Activated T-helper 1 cell treated with anti-CD3 and anti-CD28 coated beads, Interleukin-2, amount 50 U/mL, for 16 hours (primary cell): ENCODE results near the gene ZNF488.
"Not testable (repeated sequence)": the region's sequence is repeated elsewhere in the genome, so short reads cannot be mapped to it uniquely, and the experiment has no call there.

Experiments used
- DNase-seq, 2 donors: peaks; one replicate each; pipeline ENCODE4 v3.0.0-alpha.2; 2020; ENCODE audit warnings: low read depth in 1 of 2, low spot score in 1 of 2

The ZNF488 gene

DNA sequence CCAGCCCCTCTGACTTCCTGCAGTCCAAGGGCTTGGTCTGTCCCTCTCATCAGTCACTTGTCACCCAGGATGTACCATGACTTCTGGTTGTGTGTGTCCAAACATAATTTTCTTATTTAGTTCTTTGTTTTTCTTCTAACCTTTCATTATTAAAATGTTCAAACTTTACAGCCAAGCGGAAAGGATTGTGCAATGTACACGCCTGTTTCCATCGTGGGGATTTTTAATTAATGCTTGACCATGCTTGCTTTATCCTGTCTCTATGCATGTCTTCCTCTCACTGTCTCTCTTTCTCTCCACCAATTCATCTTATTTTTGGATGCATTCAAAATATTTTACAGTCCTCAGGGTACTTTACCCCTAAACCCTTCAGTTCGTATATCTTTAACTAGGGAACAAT is 26.2 kb upstream of the ZNF488 start:
- no peak for DNase-seq

DNA sequence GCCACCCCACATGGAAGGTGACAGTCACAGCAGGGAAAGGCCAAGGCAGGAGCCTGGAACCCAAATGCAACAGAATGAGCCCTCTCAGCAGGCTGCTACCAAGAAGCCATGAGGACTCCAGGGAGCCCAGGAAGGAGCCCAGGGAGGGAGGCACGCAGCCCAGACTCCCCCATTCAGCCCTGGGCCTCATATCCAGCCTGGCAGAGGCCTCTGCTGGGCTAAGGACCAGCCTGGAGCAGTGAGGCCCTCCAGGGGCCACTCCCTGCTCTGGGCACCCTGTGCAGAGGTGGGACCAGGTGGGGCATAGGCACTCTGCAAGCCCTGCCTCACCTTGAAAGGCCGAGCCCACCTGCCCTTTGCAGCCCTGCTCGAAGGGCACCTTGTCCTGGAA is 25.8 kb upstream of the ZNF488 start:
- DNase-seq, result no peak

DNA sequence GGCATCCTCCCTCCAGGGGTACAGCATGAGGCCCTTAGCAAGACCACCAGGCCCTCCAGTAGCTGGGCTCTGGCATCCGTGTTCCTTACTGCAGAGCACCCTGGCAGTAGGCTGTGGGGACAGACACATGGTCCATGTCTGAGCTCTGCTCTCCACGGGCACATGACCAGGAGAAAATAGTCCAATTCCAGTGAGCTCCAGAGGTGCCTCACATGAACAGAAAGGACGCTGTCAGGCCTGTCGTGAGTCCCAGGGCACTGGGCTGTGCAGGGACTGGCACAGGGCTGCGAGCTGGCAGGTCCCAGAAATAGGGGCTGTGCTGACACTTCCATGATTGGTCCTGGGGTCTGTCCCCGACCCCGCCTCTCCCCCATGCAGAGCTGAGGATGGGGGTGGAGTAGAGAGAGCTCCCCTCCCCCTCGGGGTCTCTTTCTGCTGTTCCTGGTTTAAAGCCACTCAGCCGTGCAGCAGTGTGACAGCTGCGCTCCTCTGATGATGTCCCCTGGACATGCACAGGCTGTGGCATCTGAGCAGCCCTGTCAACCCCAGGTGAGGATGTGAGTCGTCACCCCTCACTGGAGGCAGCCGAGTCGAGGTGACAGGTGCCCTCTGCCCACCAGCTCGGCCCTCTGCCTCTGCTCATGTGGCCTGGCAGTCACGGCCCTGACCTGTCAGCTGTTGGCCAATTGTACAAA is 25.2 kb upstream of the ZNF488 start:
- no peak for DNase-seq

DNA sequence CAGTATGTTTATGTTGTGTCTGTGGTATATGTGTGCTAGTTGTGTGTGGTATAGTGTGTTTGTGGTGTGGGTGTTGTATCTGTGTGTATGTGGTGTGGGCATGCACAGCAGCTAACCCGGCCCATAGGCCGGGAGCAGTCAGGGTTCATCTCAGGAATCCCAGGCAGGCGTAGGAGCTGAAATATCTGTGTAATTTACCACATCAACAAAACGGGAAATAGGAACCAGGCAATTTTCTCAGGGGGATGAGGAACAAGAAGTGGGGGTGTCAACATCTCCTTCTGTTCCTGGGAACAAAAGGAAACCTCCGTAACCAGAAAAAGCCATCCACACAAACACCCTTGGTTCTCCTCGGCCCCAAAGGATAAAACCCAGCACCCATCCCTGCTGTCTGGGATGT is 24.5 kb upstream of the ZNF488 start:
- no peak for DNase-seq

DNA sequence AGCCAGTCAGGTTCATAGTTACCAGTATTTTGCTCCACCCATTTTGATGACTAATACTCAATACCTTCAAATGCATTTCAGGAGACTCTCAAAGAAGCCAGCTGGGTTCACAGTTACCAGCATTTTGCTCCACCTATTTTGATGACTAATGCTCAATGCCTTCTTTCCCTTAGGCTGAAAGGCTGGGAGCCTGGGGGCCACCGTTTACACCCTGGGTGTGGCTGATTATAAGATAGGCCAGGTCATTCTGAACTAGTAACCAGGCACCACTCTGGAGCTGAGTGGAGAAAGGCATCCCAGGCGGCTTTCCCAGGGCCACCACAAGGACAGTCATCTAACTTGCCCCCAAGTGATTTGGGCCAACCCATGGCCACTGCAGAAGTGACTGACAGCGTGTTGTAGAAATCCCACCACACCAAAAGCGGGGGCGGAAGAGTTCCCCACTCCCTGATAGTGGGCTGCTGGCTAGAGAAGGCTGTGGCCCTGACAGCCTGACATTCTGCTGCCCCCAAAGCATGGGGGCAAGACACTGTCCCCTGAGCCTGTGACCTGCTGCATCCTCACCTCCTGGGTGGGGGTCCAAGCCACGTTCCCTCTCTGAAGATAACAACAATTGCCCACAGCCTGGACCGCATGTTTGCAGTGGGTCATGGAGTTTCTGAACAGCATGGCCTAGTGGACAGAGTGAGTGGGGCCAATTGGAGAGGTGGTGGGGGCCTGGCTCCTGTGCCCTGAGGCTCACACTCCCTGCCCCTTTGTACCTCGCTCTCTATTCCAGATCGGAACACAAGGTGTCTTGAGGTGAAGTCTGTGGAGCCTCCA is 23.0 kb upstream of the ZNF488 start:
- DNase-seq, result no peak

DNA sequence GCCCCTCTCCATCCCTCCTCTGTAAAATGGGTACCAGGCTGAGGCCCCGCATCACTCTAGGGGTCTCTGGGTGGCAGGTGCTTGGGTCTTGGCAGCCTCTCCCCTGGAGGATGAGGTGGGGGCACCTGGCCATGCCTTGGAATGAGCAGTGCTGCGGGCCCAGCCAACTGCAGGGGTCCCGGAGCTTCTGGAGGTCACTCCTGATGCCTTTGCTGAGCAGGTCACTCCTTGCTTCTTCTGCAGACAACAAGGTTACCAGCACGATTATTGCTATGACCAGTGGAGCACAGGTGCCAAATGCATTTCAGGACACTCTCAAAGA is 22.4 kb upstream of the ZNF488 start:
- no peak for DNase-seq

DNA sequence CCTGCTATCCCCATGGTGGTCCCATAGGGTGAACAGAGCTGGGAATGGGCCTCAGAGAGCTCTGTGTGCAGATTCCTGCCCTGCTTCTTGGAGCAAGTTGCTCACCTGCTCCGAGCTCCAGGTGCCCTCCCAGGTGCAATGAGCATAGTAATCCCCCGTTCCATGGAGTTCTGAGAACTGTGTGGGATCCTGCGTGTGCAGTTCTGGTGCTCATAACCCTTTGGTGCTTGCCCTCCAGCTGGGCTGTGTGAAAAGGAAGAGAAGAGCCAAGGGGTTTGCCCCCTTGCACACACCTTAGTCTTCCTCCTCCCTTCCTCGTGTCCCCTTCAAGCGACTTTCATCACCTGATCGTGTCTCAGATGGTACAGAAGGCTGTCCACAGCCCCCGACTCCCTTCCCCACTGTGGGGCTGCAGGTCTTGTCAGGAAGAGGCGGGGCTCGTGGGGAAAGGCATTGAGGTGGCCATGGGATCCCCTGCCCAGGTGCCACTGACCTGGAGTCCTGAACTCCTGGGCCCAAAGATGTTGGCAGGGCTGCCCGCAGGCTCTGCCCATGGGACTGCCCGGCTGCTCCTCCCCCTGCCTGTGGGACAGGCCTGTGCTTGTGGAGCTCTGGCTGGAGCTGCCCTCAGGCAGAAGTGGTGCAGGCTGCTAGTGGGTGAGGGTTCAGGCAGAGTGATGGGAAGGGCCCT is 21.9 kb upstream of the ZNF488 start:
- no peak for DNase-seq

DNA sequence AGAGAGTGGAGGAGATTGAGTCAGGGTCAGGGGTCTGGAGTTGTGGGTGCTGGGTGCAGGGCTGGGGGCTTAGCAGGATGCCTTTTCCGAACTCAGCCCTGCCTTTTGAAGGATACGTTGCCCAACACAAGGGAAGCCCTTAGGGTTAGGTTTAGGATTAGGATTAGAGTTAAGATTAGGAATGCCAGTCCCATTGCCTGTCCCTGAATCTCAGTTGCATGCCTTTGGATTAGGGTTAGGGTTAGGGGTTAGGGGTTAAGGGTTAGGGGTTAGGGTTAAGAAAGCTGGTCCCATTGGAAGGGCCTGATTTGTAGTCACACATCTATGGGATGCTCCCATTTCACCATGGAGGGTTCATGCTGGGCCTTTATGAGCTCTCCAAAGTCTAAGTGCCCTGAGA is 20.8 kb upstream of the ZNF488 start:
- no peak for DNase-seq

DNA sequence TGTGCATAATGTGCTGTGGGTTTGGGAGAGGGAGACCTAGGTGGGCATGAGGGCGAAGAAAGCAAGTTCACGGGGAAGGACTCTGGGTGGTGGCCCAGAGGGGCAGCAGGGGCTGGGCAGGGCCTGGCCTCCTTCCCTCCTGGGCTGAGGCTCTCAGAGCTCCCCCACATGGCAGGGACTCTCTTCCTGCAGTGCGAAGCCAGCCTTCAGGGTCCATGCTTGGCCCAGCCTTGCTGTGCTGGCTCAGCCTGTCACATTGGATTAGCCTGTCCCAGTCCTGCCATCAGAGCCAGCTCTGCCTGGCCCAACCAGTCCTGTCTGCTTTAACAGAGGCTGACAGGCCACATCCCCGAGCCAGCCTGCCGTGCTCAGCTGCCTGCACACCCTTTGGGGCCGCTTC is 20.4 kb upstream of the ZNF488 start:
- DNase-seq, result no peak

DNA sequence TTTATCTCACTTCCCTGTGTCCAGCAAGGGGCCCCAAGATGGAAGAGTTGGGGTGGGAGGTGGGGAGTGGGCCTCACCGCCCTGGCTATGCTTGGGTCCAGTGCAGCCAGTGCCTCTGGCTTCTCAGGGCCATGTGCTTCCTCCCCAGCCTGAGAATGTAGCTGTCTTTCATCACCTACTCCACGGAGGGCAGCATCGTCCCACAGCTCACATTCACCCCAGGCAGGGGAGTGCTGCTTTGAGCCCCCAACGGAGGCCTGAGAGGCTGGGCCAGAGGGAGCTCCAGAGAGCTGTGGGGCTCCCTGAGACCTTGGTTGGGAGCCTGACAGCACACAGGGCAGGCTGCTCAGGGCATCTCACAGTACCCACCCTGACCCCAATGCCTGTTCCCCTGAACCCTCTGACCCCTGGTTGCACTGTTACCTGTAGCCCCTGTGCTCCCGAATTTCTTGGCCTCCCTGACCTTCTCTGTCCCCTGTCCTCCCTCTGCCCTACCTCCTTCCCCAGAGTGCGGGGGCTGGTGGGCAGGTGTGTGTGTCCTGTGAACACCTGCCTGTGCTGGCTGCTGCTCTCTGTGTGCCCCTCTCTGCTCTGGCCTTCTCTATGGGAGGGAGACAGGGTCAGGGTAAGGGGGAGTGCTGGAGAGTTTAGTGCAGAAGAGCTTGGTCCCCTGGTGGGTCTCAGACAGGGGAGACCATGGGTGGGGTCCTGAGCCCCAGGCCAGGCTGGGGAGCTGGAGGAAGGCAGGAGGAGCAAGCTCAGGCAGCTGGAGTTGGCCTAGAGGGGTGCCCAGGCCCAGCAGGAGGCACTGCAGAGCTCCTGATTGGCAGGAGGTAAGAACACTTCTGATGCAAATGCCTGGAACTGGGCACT is 19.6 kb upstream of the ZNF488 start:
- DNase-seq, result no peak

DNA sequence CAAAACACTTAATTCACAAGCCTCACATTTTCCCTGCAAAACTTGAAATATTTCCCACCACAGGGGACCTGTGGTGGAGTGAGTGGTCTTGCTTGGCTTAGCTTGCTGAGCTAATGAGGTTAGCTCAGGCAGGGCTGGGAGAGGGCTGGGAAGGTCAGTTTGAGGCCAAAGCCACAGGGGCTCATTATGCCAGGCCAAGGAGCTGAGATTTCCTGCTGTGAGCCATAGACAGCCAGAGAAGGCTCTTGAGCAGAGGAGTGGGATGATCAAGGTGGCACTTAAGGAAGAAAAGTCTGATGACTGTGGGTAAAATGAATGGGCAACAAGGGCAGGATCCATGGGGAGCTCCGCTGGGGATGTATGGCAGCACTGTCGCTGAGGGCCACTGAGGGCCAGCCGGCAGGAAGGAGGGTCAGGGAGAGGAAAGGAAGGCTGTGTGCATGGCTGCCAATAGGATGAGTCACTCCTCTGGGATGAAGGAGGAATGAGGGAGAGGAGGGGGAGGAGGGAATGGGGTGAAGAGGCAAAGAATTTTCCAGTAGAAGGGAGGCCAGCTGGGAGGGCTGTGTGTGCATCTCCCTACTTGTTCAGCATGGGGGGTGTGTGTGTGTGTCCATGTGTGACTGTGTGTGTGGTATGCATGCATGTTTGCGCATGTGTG is 18.7 kb upstream of the ZNF488 start:
- no peak for DNase-seq

DNA sequence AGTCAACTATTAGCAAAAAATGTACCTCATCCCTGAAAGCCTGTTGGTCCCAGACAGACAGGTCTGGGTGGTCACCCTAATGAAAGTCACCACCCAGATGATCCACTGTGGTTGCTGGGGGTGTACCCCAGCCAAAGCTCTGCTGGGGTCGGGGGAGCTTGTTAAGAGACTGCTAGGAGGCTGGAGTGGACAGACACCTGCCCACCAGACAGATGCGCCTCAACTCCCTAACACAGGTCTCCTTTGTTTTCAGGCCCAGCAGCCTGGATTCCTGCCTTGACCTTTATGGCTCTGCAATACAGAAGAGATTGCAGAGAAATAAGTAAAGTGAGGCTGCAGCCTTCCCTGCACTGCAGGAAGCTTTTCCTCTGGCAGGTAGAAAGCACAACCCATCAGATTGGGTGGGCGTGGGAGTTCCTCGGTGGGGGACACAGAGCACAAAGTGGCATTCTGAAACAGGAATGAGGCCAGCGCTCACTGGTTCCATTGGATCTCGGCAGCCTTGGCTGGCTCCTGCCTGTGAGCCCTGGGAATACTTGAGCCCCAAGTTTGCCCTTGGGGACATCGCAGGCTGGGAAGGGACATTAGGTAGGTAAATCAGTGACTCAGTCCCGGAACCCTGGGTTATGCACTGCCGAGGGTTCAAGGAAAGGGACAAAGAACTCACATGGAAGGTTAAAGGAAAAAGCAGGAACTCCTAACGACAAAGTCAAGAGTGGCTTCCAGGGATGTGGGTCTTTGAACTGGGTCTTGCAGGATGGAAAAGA is 18.0 kb upstream of the ZNF488 start:
- DNase-seq, result no peak

DNA sequence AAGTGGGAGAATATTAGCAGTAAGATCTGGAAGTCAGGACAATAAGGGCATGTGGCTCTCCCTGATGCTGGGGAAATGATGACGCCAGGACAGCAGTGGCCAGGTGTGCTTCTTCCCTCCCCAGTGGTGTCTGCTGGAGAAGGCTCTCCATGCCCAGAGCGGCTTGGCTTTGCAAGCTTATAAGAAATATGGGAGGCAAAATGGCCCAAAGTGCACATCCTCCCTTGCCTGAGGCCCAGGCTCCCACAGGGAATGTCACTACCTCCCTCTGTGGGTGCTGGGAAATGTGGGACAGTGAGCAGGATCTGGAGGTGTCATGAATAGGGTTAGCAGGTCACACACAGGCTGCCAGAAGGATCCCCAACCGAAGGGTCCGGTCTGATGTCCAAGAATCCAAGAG is 17.1 kb upstream of the ZNF488 start:
- DNase-seq, result no peak

DNA sequence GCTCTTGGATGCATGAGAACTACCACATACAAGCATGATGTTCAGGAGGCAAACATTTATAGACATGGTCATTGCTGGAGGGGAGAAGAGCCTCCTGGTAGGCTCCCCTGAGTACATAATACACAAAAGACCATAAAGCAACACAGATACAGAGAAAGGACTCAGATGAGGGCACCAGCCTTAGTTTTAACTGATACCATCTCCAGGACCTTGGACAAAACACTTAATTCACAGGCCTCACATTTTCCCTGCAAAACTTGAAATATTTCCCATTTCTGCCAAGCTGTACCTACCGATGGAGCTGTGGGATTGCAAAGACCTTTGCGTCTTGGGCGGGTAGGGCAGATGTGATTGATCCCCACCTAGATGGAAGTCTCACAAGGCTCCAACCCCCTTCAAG is 16.7 kb upstream of the ZNF488 start:
- no peak for DNase-seq

DNA sequence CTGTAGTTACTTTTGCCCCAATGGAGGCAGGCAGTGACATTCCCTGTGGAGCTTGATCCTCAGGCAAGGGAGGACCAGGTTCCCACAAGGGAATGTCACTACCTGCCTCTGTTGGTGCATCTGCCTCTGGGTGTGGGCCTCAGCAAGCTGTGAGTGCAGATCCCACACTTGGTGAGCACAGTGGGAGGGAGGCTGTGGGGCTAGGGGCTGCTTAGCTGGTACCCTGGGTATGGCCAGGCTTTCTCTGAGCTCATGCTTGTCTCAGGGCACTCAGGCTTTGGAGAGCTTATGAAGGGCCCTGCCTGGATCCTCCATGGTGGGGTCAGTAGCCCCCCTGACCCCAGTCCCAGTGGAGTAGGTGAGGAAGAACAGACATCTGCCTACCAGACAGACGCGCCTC is 16.2 kb upstream of the ZNF488 start:
- DNase-seq, result no peak

DNA sequence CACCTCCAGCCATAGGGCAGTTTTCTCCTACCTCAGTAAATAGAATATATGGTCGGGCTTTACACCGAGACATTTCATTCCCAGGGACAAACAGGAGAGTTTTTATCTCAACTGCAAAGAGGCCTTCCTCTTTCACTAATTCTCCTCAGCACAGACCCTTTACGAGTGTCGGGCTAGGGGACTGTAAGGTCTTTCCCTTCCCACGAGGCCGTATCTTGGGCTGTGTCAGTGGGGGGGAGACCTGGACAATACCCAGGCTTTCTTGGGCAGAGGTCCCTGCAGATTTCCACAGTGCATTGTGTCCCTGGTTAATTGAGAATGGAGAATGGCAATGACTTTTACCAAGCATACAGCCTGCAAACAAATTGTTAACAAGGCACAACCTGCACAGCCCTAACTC is 13.2 kb upstream of the ZNF488 start:
- no peak for DNase-seq

DNA sequence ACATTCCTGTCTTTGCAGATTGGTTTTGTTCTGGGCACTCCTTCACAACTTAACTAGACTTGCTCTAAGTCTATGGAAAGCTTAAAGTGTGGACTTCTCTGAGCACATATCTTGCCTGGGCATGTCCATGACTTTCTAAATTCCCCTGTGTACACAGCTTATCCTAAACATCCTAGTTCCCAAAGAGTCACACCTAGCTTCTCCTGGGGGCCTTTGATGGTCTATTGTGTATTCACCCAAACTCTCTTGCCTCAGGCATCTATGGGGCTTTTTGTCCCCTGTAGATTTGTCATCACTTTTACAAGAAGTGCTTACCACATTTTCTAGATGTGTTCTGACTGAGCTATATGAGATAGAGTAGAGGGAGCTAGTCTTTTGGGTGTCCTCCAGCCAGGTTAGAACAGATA is 12.2 kb upstream of the ZNF488 start:
- no peak for DNase-seq

DNA sequence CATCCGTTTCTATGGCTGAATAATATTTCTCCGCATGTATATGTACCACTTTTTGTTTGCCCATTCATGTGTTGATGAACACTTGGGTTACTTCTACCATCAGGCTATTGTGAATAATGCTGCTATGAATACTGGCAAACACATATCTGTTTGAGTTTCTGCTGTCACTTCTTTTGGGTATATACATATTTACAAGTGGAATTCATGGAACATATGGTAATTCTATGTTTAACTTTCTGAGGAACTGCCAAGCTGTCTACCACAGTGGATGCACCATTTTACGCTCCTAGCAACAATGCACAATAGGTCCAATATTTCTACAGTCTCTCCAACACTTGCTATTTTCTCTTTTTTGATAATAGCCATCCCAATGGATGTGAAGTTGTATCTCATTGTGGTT is 5.5 kb upstream of the ZNF488 start:
- no peak for DNase-seq

DNA sequence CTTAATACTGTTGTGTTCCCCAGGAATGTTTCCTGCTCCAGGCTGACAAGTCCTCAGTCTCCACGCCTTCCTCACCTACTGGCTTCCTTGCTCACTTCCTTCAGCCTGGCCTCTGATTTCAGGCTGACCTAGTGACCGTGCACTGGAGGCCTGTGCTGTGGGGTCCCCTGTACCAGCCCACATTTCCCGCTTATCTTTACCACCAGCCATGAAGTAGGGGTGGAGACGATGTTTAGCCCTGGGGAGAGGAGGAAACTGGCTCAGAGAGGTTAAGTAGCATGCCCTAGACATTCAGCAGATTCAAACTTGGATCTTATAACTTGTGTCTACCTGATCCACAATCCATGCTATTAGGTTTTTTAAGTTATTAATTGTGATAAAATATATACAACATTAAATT is 4.8 kb upstream of the ZNF488 start:
- no peak for DNase-seq

DNA sequence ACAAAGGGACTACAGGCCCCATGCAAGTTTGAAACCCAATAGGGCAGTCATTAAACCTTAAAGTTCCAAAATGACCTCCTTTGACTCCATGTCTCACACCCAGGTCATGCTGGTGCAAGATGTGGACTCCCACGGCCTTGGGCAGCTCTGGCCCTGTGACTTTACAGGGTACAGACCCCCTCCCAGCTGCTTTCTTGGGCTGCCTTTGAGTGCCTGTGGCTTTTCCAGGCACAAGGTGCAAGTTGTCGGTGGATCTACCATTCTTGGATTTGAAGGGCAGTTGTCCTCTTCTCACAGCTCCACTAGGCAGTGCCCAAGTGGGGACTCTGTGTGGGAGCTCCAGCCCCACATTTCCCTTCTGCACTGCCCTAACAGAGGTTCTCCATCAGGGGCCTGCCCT is 2.0 kb upstream of the ZNF488 start:
- DNase-seq, result not testable (repeated sequence)
